HCT116 (cell line): ENCODE data around the gene PCSK2.

ENCODE experiments used
- CTCF ChIP-seq, 3 experiments: fragments of 200-600 bp in 1 of 3; sonication (generic) in 1 of 3; IDR thresholded peaks in 2 of 3; conservative IDR thresholded peaks in 1 of 3; 2 replicates each; pipeline ENCODE4 v1.5.1; 2012 to 2017; ENCODE audit warnings: low read depth in 2 of 3, low read length in 2 of 3, antibody characterized with exemption in 1 of 3, borderline replicate concordance in 1 of 3, control low read depth in 1 of 3, mild to moderate bottlenecking in 1 of 3, mixed read lengths in 1 of 3, mixed run types in 1 of 3, moderate library complexity in 1 of 3; ENCODE audit not compliant: insufficient read depth in 1 of 3
- EZH2 ChIP-seq: fragments of 200-600 bp; sonication (generic); IDR thresholded peaks from 2 replicates; pipeline ENCODE4 v1.6.1; 2017; ENCODE audit warnings: antibody characterized with exemption, mixed run types
- EZH2phosphoT487 ChIP-seq: fragments of 200-600 bp; IDR thresholded peaks from 2 replicates; pipeline ENCODE4 v1.6.1; 2018; ENCODE audit warnings: antibody characterized with exemption, borderline replicate concordance
- MAX ChIP-seq: IDR thresholded peaks from 2 replicates; pipeline ENCODE4 v1.6.1; 2012
- POLR2A ChIP-seq: IDR thresholded peaks from 2 replicates; pipeline ENCODE4 v1.7.0; 2011; ENCODE audit warnings: borderline replicate concordance; ENCODE audit not compliant: insufficient read depth, insufficient read length; ENCODE audit errors: extremely low read depth
- POLR2AphosphoS5 ChIP-seq: IDR thresholded peaks from 2 replicates; pipeline ENCODE4 v1.6.1; 2011; ENCODE audit warnings: mild to moderate bottlenecking, low read depth, low read length, moderate library complexity
- REST ChIP-seq: IDR thresholded peaks from 2 replicates; pipeline ENCODE4 v1.6.1; 2012; ENCODE audit warnings: low read depth
- SP1 ChIP-seq: IDR thresholded peaks from 2 replicates; pipeline ENCODE4 v1.6.1; 2012; ENCODE audit warnings: low read depth
- SRF ChIP-seq: IDR thresholded peaks from 2 replicates; pipeline ENCODE4 v1.6.1; 2012; ENCODE audit warnings: low read depth
- YY1 ChIP-seq: IDR thresholded peaks from 2 replicates; pipeline ENCODE4 v1.6.1; 2011; ENCODE audit warnings: low read length, low read depth, moderate library complexity, mild to moderate bottlenecking; ENCODE audit not compliant: insufficient replicate concordance; ENCODE audit errors: extremely low read depth
- ZNF274 ChIP-seq: fragments of 200-500 bp; sonication (Bioruptor generic); IDR thresholded peaks from 2 replicates; pipeline ENCODE4 v1.6.1; 2014; ENCODE audit warnings: mild to moderate bottlenecking, low read depth, low read length, inconsistent platforms

- TF ChIP-seq CTCF (IDR thresholded peaks at IDR 0.05 in 2 of 3, conservative IDR thresholded peaks at IDR 0.05 in 1 of 3; ENCODE audit: borderline replicate concordance in 1 of 3, insufficient read depth in 1 of 3, low read depth in 2 of 3, low read length in 2 of 3), result no peak
- no peak for TF ChIP-seq EZH2phosphoT487
- TF ChIP-seq POLR2A, result no peak
- TF ChIP-seq EZH2, result no peak
- no peak for TF ChIP-seq SRF
- TF ChIP-seq YY1, result no peak
- TF ChIP-seq REST, result no peak
- no peak for TF ChIP-seq POLR2AphosphoS5
- no peak for TF ChIP-seq MAX
- TF ChIP-seq SP1, result no peak
- no peak for TF ChIP-seq ZNF274
These were observed 252.3 kb downstream of the PCSK2 start for GRCh38 chr20:17479063-17479657.
